Measurements from ENCODE around the gene MALAT1. TPM values are rescaled to one million over a fixed set of nuclear protein-coding genes. Genes with fewer than 3 reads are reported as not detected.

Gene MALAT1
- total and polyA plus RNA-seq, 2 experiments from 2014 or later: 2,206 to 6,020 TPM

GRCh38 chr11:65555693-65556231 is 56.9 kb downstream of the MALAT1 start:
- no peaks in the 10 kb centered on the region for H3K9me3 Mint-ChIP-seq
- Histone ChIP-seq H3K4me2 (no peak overlapping the region), H3F3A (replicated peaks; ENCODE audit: low read depth) (peaks cover 30% of the 10 kb centered on the region; the same call in 1 of the 2 replicates), H3K79me2 (replicated peaks; ENCODE audit: insufficient read depth) (no peaks in the 10 kb centered on the region), H3K4me1 (ENCODE audit: insufficient read depth) (peaks cover 42% of the 10 kb centered on the region), H3K36me3 (ENCODE audit: insufficient read depth) (no peaks in the 10 kb centered on the region), H2AFZ (no peak overlapping the region), H3K4me3 (no peak overlapping the region), H4K20me1 (replicated peaks; ENCODE audit: insufficient read depth) (no peaks in the 10 kb centered on the region), H3K27ac (ENCODE audit: low read depth) (no peak overlapping the region), H3K9me2 (ENCODE audit: insufficient read depth) (no peaks in the 10 kb centered on the region), H3K27me3 (ENCODE audit: insufficient read depth) (peaks cover 64% of the 10 kb centered on the region)
- ATAC-seq (no peak), DNase-seq (ENCODE audit: low spot score) (no peak)
- TF ChIP-seq NANOG (IDR thresholded peaks at IDR 0.05; ENCODE audit: borderline replicate concordance) (no peak), REST (IDR thresholded peaks at IDR 0.05; ENCODE audit: unreplicated experiment) (no peak), EZH2phosphoT487 (IDR thresholded peaks at IDR 0.05; ENCODE audit: unreplicated experiment) (no peak), POLR2AphosphoS5 (IDR thresholded peaks at IDR 0.05; ENCODE audit: low read depth) (no peak), JUNB (IDR thresholded peaks at IDR 0.05; ENCODE audit: unreplicated experiment) (no peak), EZH2 (IDR thresholded peaks at IDR 0.05; ENCODE audit: low read depth, unreplicated experiment) (no peak), STAT1 (IDR thresholded peaks at IDR 0.05; ENCODE audit: unreplicated experiment) (no peak)
- TF ChIP-seq, protein P1, sequence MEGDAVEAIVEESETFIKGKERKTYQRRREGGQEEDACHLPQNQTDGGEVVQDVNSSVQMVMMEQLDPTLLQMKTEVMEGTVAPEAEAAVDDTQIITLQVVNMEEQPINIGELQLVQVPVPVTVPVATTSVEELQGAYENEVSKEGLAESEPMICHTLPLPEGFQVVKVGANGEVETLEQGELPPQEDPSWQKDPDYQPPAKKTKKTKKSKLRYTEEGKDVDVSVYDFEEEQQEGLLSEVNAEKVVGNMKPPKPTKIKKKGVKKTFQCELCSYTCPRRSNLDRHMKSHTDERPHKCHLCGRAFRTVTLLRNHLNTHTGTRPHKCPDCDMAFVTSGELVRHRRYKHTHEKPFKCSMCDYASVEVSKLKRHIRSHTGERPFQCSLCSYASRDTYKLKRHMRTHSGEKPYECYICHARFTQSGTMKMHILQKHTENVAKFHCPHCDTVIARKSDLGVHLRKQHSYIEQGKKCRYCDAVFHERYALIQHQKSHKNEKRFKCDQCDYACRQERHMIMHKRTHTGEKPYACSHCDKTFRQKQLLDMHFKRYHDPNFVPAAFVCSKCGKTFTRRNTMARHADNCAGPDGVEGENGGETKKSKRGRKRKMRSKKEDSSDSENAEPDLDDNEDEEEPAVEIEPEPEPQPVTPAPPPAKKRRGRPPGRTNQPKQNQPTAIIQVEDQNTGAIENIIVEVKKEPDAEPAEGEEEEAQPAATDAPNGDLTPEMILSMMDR (conservative IDR thresholded peaks at IDR 0.05; ENCODE audit: low read depth in 2 of 2): no peak
- TF ChIP-seq, protein P2, sequence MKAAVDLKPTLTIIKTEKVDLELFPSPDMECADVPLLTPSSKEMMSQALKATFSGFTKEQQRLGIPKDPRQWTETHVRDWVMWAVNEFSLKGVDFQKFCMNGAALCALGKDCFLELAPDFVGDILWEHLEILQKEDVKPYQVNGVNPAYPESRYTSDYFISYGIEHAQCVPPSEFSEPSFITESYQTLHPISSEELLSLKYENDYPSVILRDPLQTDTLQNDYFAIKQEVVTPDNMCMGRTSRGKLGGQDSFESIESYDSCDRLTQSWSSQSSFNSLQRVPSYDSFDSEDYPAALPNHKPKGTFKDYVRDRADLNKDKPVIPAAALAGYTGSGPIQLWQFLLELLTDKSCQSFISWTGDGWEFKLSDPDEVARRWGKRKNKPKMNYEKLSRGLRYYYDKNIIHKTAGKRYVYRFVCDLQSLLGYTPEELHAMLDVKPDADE (IDR thresholded peaks at IDR 0.05): no peak
- no peaks in the 10 kb centered on the region; the same call in 2 of the 3 replicates for H3K36me3 Mint-ChIP-seq (ENCODE audit: low read depth)
- H3K27ac Mint-ChIP-seq: no peak overlapping the region
- H3K4me1 Mint-ChIP-seq: peaks cover 63% of the 10 kb centered on the region
- peak overlapping the region; percentile 17; the same call in 1 of the 3 replicates for H3K4me3 Mint-ChIP-seq
- H3K27me3 Mint-ChIP-seq (ENCODE audit: insufficient read depth, low read depth, poor library complexity): peaks cover 47% of the 10 kb centered on the region

Small RNA genes lying within 50 kb of the gene (small RNA-seq; reads per million reads assigned to genes)
- gene RF01684 (ENCODE audit: low replicate concordance): not detected

Other genes starting within 250 kb of the MALAT1 start
- 25.9 and 30.4 TPM in 2 replicates for gene POLA2, start 237.1 kb upstream of the MALAT1 start, total RNA-seq (2014; rRNA removed; shearing (Covaris generic))
- 17.4 and 22.5 TPM in 2 replicates for gene POLA2, start 237.1 kb upstream of the MALAT1 start, polyA plus RNA-seq (2016; fragmentation: Nextera tagmentation; extraction: Ambion mirVana)
- 17.7 and 19.0 TPM in 2 replicates for gene CDC42EP2, start 184.2 kb upstream of the MALAT1 start, total RNA-seq (2014; rRNA removed; shearing (Covaris generic))
- 16.1 and 18.2 TPM in 2 replicates for gene CDC42EP2, start 184.2 kb upstream of the MALAT1 start, polyA plus RNA-seq (2016; fragmentation: Nextera tagmentation; extraction: Ambion mirVana)
- gene DPF2, start 165.2 kb upstream of the MALAT1 start, total RNA-seq (2014; rRNA removed; shearing (Covaris generic)): 54.1 and 59.0 TPM in 2 replicates
- gene DPF2, start 165.2 kb upstream of the MALAT1 start, polyA plus RNA-seq (2016; fragmentation: Nextera tagmentation; extraction: Ambion mirVana): 64.3 and 66.4 TPM in 2 replicates
- gene TIGD3, start 144.3 kb upstream of the MALAT1 start, total RNA-seq (2014; rRNA removed; shearing (Covaris generic)): 3.0 and 3.5 TPM in 2 replicates
- 1.2 and 1.5 TPM in 2 replicates for gene TIGD3, start 144.3 kb upstream of the MALAT1 start, polyA plus RNA-seq (2016; fragmentation: Nextera tagmentation; extraction: Ambion mirVana)
- gene SLC25A45, start 116.4 kb upstream of the MALAT1 start, total RNA-seq (2014; rRNA removed; shearing (Covaris generic)): 0.10 and 0.35 TPM in 2 replicates
- 0.74 and 0.89 TPM in 2 replicates for gene SLC25A45, start 116.4 kb upstream of the MALAT1 start, polyA plus RNA-seq (2016; fragmentation: Nextera tagmentation; extraction: Ambion mirVana)
- gene FRMD8, start 112.4 kb upstream of the MALAT1 start, total RNA-seq (2014; rRNA removed; shearing (Covaris generic)): 35.4 and 41.4 TPM in 2 replicates
- 6.2 and 7.0 TPM in 2 replicates for gene FRMD8, start 112.4 kb upstream of the MALAT1 start, polyA plus RNA-seq (2016; fragmentation: Nextera tagmentation; extraction: Ambion mirVana)
- 6.3 and 7.2 TPM in 2 replicates for gene NEAT1, start 76.2 kb upstream of the MALAT1 start, total RNA-seq (2014; rRNA removed; shearing (Covaris generic))
- 3.6 and 5.3 TPM in 2 replicates for gene NEAT1, start 76.2 kb upstream of the MALAT1 start, polyA plus RNA-seq (2016; fragmentation: Nextera tagmentation; extraction: Ambion mirVana)
- 55.1 and 66.1 TPM in 2 replicates for gene SCYL1, start 26.0 kb downstream of the MALAT1 start, total RNA-seq (2014; rRNA removed; shearing (Covaris generic))
- 52.7 and 61.7 TPM in 2 replicates for gene SCYL1, start 26.0 kb downstream of the MALAT1 start, polyA plus RNA-seq (2016; fragmentation: Nextera tagmentation; extraction: Ambion mirVana)
- 29.2 and 29.8 TPM in 2 replicates for gene LTBP3, start 59.3 kb downstream of the MALAT1 start, total RNA-seq (2014; rRNA removed; shearing (Covaris generic))
- 9.5 and 11.9 TPM in 2 replicates for gene LTBP3, start 59.3 kb downstream of the MALAT1 start, polyA plus RNA-seq (2016; fragmentation: Nextera tagmentation; extraction: Ambion mirVana)
- gene ZNRD2, start 71.4 kb downstream of the MALAT1 start, total RNA-seq (2014; rRNA removed; shearing (Covaris generic)): 78.1 and 78.6 TPM in 2 replicates
- gene ZNRD2, start 71.4 kb downstream of the MALAT1 start, polyA plus RNA-seq (2016; fragmentation: Nextera tagmentation; extraction: Ambion mirVana): 140 and 148 TPM in 2 replicates
- 16.0 and 18.2 TPM in 2 replicates for gene FAM89B, start 73.5 kb downstream of the MALAT1 start, total RNA-seq (2014; rRNA removed; shearing (Covaris generic))
- 13.0 and 13.9 TPM in 2 replicates for gene FAM89B, start 73.5 kb downstream of the MALAT1 start, polyA plus RNA-seq (2016; fragmentation: Nextera tagmentation; extraction: Ambion mirVana)
- 10.9 and 12.6 TPM in 2 replicates for gene EHBP1L1, start 77.0 kb downstream of the MALAT1 start, total RNA-seq (2014; rRNA removed; shearing (Covaris generic))
- gene EHBP1L1, start 77.0 kb downstream of the MALAT1 start, polyA plus RNA-seq (2016; fragmentation: Nextera tagmentation; extraction: Ambion mirVana): 1.4 and 2.9 TPM in 2 replicates
- gene KCNK7, start 96.8 kb downstream of the MALAT1 start, total RNA-seq (2014; rRNA removed; shearing (Covaris generic)): not detected in 2 replicates
- 0.24 and 0.60 TPM in 2 replicates for gene KCNK7, start 96.8 kb downstream of the MALAT1 start, polyA plus RNA-seq (2016; fragmentation: Nextera tagmentation; extraction: Ambion mirVana)
- gene MAP3K11, start 115.2 kb downstream of the MALAT1 start, total RNA-seq (2014; rRNA removed; shearing (Covaris generic)): 32.8 and 38.6 TPM in 2 replicates
- gene MAP3K11, start 115.2 kb downstream of the MALAT1 start, polyA plus RNA-seq (2016; fragmentation: Nextera tagmentation; extraction: Ambion mirVana): 19.8 and 20.8 TPM in 2 replicates
- 41.2 and 52.2 TPM in 2 replicates for gene PCNX3, start 116.7 kb downstream of the MALAT1 start, total RNA-seq (2014; rRNA removed; shearing (Covaris generic))
- 7.3 and 8.7 TPM in 2 replicates for gene PCNX3, start 116.7 kb downstream of the MALAT1 start, polyA plus RNA-seq (2016; fragmentation: Nextera tagmentation; extraction: Ambion mirVana)
- 54.6 and 56.7 TPM in 2 replicates for gene SIPA1, start 139.1 kb downstream of the MALAT1 start, total RNA-seq (2014; rRNA removed; shearing (Covaris generic))
- 50.1 and 75.5 TPM in 2 replicates for gene SIPA1, start 139.1 kb downstream of the MALAT1 start, polyA plus RNA-seq (2016; fragmentation: Nextera tagmentation; extraction: Ambion mirVana)
- gene RELA, start 163.9 kb downstream of the MALAT1 start, total RNA-seq (2014; rRNA removed; shearing (Covaris generic)): 17.0 and 22.8 TPM in 2 replicates
- gene RELA, start 163.9 kb downstream of the MALAT1 start, polyA plus RNA-seq (2016; fragmentation: Nextera tagmentation; extraction: Ambion mirVana): 12.9 and 18.5 TPM in 2 replicates
- 33.3 and 40.4 TPM in 2 replicates for gene KAT5, start 213.2 kb downstream of the MALAT1 start, total RNA-seq (2014; rRNA removed; shearing (Covaris generic))
- 34.6 and 34.8 TPM in 2 replicates for gene KAT5, start 213.2 kb downstream of the MALAT1 start, polyA plus RNA-seq (2016; fragmentation: Nextera tagmentation; extraction: Ambion mirVana)
- gene RNASEH2C, start 221.8 kb downstream of the MALAT1 start, total RNA-seq (2014; rRNA removed; shearing (Covaris generic)): 37.8 and 70.8 TPM in 2 replicates
- 73.2 and 74.8 TPM in 2 replicates for gene RNASEH2C, start 221.8 kb downstream of the MALAT1 start, polyA plus RNA-seq (2016; fragmentation: Nextera tagmentation; extraction: Ambion mirVana)

Measured in GM23338 (cell line).